Lower leg skin (tissue), 3 donors: ENCODE measurements around the gene NTHL1.

Source experiments
- CTCF ChIP-seq, 3 donors: fragments of 450-650 bp; IDR thresholded peaks; one replicate each; pipeline ENCODE4 v1.5.1; 2016; ENCODE audit warnings: antibody characterized with exemption in 3 of 3, mild to moderate bottlenecking in 3 of 3, moderate library complexity in 2 of 3
- POLR2A ChIP-seq, 2 donors: fragments of 450-650 bp; IDR thresholded peaks; one replicate each; pipeline ENCODE4 v1.6.1; 2016 to 2017; ENCODE audit warnings: antibody characterized with exemption in 2 of 2, mild to moderate bottlenecking in 1 of 2, moderate library complexity in 1 of 2

- no peak for TF ChIP-seq CTCF (IDR thresholded peaks at IDR 0.05)
- no peak for TF ChIP-seq POLR2A (IDR thresholded peaks at IDR 0.05)
Observed at GRCh38 chr16:2062801-2063200, 15.2 kb upstream of the NTHL1 start.
